NCI-H1694 (cell line): ENCODE measurements around the gene CREBBP.

Source experiments
- DNase-seq: peaks from one replicate; lab custom pipeline; 2025; lab: John Stamatoyannopoulos, UW

Gene CREBBP

DNA sequence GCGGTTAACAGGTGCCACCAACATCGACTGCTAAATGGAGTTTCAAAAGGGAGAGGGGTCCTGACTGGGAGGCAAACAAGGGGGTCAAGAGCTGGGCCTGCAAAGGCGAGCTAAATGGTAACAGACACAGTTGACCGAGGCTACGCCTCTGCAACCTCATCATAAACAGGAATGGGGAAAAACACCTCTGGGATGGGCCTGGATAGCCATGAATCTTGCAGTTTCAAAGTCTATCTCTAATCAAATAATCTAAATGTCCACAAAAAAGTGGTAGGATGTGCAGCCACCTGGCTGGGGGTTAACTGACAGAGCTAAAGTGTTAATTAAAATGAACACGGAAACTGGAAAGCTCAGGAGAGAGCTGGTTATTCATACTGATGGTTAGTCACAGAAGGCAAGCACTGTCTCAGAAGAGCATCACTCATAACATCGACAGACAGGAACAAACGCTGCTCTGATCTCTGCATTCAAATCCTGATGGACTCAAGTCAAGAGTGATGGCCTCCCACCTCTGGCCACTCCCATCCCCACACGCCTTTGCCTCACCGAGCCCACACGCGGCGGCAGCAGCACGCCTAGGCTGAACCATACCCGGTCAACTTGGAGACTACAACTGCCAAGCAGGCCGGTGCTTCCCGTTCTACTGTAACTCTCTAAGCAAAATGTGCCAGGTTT, 56.3 kb downstream of the CREBBP start:
- DNase-seq, result no peak

DNA sequence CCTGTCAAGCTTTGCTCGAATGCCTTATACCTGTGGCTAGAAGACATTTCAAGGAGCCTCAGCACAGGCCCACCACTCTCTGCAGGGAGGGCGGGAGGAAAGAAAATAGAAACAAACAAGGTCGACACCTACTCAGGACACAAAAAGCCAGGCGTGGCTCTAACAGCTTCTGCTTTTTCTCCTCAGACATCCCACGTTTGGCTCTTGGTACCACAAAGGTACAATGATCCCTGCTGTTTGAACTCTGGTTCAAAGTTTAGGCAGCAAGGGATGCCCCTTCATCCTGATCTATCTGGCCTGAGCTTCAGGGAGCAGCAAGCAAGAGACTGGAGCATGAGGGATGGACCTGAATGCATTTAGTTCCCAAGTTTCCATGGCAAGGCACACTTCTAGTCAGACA, 57.1 kb downstream of the CREBBP start:
- DNase-seq, result no peak

DNA sequence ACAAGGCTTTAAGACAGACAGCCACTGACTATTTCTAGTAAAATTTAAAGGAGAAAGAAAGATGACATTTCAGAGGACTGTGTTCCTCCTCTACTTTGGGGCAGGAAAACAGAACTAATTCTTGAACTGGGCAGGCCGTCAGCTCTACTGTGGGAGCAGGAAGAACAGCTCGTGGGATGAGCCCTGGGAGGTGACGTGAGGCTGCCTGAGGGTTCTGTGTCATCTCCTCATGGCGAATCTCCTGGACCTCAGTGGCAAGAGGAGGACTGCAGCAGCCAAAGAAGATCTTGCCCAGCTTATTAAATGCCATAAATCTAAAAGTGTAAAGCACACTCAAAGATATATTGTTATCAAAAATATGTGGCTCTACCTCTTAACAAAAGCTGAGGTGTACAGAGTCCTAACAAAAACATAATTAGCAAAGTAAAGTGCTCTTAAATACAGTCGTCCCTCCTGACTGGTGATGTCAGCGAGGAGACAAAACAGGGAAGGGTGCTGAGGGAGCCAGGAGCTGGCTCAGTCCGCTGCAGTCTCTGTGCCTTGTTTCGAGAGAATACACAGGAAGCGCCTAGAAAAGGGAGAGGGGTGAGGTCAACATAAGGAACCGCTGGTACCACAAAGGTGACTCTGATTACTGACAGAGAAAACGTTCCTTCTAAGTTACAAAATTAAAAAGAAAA, 58.0 kb downstream of the CREBBP start:
- no peak for DNase-seq

DNA sequence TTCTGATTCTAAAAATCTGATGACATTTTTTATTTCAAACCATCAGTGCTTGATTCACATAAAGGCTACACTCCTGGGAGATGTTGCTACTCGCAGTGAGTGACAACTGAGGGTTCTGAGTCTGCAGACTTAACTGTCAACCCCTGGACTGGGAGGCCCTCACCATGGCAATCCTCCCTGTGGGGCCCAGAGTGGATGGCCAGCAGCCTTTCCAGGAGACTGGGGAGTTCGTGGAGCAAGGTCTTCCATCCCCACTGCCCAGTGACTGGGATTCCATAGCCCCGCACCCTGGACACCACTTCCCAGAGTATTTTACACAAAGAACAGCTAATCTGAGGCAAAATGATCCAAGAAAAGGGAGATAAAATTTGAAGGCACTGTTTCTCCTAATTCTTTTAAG, 59.3 kb downstream of the CREBBP start:
- no peak for DNase-seq

DNA sequence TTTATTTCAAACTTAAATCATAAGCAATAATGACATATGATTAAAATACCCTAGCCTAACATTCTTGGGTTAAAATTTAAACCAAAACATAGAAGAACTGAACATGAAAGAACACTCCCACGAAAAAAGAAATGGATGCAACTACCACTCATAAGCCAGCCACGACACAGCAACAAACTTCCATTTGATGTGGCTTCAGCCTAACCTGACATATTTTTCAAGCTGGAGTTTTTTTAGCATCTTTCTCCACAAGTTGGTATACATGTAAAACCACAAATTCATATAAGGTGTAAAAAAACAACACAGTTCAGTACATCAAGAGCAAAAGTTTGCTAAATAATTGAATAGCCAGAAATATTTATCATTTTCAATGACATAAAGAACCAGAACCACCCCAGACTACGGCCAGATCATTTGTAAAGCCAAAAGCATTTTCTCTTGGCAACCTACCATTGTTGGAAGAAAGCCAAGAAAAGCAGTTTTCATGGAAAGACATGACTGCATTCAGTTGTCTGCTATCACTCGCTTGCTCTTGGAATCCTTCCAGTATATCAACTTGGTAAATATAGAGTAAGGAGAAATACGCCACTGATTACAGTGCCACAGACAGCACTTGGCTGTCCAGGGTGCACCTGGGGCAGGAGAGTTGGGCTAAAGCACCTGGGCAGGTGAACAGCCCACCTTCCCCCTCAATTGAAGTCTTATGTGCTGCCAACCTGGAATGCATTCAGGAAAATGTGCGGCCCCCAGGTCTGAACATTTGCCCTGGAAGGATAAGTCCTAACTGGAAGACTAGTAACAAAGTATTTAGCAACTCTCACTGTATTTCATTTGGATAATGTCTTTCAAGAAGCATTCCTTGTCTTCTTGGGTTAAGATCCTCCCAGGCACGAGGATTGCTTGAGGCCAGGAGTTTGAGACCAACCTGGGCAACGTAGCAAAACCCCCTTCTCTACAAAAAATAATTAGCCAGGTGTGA, 60.5 kb downstream of the CREBBP start:
- peak; percentile 84 for DNase-seq

DNA sequence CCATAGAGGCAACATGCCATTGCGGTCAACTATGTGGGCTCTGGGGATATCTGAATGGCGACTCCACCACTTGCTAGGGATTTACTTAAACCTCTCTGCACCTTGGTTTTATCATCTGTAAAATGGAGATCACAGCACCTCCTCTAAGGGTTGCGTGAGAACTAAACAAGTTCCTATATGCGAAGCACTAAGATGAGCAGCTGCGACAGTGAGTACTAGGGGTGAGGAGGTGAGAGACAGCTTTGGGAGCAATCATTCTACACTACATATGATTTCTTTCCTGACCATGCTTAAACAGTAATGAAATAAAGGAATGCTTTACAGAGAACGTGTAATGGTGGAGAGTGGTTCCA, 61.4 kb downstream of the CREBBP start:
- no peak for DNase-seq

DNA sequence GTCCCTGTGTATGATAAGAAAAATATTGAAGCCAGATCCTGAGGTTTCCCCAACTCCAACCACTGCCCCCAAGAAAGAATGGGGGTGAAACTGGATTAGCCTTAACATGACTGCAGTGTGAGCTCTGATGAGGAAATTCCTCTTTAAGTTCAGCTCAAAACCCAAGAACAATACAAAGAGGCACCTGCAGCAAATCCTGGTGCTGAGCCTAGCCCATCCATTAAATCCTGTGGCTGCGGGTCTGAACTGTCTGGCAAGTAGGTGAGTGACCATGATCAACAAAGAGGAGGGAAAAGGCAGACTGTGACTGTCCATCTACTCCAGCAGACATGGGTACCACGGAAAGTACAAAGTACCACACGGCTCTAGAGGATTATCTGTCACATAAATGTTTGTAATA, 64.2 kb downstream of the CREBBP start:
- DNase-seq, result no peak

DNA sequence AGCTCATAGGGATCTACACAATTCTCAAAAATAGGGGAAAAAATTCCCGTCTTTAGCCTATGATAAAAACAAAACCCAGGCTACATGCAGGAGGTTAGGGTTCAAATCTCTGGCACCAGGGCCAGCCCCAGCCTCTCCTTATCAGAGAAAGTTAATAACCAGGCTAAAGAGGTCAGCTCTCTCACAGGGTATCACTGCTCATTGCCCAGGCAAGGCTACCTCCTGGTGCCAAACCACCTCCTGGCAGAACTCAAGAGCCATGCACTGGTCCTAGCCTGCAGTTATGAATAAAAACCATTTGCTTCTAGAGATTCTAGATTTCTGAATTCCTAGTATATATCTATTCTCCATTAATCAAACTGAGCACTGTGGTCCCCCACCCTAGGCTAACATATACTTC, 65.8 kb downstream of the CREBBP start:
- no peak for DNase-seq

DNA sequence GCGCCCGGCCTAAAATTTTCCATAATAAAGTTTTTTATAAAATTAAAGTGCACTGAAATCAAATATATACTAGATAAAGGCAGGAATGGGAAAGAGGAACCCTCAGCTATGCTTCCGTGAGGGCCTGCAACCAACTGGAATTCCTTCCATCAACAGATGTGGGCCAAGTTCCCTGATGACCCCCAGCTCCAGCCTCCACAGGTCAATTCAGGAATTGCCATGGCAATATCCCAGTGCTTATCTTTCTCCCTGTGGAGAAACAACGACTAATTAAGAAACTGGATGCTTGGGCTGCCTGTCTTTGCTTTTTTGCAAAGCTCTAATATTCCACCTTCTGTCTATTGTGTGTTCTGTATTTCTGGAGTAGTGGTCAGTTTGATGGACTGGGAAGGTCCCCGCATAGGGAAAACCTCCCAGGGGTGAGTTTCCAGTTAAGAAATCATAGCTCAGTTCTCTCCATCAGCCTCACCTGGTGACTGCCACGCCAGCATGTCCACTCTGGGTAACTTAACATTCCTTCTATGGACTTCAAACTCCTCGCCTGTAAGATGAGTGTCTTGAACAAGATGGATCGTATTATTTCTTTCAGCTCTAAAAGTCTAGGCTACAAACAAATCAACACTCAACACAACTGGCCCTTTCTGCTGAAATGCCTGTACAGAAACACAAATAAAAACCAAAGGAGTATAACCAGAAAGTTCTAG, 67.9 kb downstream of the CREBBP start:
- no peak for DNase-seq

DNA sequence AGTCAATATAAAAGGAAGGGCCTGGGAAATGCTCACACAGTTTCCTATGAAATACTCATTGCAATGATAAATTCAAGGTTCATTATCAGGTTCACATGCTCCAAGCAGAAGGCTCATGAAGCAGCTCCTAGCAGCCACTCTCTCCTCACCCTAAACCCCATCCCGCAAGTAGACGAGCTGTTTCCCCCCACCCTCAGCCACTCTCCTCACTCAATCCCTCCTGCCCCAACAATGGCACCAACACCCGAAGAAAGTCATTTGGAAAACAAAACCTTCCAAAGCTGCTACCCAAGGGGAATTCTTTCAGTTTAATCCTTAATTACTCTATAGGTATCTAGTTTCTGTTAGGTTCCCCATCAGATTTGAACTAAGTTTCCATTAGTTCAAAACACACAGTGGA, 69.7 kb downstream of the CREBBP start:
- no peak for DNase-seq

DNA sequence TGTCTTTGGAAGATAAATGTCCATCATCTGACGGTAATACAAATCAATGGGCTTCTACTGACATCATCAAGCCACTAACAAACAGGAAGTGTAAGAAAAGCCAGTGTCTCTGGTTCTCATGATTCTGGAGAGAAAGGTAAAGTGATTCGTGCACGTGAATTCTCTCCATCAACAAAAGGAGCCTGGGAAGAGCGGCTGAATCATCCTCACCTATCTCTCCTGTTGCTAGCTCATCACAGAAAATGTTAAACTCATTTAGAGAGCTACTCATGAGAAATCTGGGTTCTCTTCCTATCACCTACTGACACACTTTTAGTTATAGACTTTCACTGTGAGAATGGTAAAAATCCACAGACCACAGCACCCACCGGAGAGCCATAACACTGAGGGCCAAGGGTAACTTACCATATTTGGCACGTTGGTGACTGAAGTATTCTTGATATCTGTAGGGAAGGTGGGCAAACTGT, 70.3 kb downstream of the CREBBP start:
- no peak for DNase-seq

DNA sequence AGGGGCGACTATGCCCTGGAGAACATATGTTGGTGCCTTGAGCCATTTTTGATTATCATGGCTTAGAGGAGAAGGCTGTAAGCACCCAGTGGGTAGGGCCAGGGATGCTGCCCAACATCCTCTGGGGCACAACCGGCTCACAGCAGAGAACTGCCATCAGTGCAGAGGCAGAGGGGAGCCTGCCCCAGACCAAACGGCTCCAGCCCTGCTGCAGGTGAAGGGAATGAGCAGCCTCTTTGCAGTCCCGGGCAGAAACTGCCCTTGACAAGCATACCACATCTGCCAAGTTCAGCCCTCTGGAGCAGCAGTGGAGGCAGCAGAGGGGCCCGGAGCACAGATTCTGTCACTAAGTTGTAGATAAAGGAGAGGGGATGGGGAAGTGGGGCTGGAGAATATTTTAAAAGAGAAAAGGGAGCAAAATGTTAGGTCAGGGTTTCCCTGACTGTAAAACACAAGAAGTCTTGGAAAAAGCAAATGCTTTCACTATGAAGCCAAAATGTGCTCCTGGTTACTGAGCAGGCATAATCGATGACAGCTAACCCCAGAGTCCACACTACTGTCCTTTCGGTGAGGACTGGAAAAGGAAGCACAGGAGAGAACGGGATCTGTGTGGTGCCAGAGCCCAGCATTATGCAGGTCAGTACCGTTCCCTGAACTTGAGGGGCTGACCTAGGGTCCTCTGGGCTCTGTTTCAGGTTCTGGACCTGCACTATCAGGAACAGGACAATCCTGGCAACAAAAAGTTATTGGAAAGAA, 72.0 kb downstream of the CREBBP start:
- DNase-seq, result no peak

DNA sequence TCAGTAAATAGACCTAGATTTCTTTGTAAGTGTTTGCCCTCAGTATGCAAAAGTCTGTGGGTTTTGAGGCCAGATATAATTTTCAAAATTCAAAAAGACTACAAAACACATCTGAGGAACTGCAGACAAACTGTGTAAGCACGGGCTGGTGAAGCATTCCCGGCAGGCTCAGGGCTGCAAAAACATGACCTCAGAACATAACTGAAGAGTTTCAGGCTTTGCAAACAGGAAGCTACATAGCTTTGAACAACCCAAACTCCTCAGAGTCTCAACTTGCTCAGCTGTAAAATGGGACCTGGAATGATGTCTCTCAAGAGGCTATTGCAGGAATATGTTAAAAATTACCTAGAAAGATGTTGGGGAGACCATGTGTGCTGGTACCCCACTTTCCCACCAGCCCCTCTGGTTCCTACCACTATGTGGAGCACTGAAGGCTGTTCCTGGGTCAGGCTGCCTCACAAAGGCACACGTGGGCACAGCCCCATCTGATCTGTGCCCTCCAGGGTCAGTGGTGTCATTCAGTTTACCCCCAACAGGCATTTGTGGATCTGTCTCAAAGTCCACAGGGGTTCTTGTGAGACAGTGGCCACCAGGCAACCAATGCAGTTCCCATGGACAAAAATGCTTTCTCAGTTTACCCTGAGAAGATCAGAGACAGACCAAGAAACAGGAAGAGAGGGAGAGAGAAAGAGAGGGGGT, 72.9 kb downstream of the CREBBP start:
- no peak for DNase-seq

DNA sequence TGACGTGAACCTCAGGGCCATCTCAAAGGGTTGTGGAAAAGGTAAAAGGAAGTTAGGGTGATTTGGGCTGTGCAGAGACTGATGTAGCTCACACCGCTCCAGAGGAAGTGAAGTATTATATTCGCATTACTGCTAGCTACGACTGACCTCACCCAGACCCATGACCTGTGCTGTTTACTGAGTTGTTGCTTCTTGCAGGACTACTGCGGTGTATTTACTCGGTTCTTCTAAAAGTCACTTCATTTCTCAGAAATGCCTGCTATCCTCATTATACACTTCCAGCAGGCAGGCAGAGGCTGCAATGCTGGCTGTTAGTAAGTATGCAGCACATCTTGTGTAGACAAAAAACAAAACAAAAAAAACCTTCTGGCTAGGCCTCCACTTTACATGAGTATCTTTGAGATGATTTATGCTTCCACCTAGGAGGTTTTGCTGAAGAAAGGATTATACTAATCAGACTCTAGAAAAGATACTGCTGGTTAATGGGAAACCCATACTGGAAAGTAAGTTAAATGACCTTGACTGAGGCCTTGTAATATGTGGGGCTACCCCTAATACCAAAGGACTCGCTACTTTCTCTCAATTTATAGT, 76.0 kb downstream of the CREBBP start:
- no peak for DNase-seq

DNA sequence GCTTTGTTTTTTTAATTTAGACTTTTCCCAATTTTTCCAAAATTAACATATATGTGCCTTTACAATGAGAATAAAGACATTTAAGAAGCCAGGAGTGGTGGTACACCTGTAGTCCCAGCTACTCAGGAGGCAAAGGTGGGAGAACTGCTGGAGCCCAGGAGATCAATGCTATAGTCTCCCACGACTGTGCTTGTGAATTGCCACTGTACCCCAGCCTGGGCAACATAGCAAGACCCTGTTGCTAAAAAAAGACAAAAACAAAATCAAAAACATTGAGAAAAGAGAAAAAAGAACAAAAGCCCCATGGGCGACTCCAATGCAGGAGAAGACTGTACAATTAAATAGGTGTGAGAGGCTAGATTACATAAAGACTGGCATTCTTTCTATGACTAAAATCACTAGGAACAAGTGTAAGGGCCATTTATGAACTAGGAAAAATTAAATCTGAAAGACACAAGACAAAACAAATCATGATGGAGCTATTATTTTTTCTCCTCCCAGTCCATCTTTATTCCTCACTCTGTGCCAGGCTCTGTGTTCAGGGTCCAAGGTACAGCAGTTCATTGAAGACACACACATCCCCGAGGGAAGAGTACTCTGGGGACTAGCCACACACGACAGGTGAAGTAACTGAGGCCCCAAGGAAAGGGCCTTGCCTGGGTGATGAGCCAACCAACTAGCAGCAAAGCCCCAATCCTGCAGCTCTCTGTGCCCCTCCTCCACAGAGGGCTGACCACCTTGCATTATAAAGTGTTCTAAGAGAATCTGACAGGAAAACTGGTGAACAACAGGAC, 79.8 kb downstream of the CREBBP start:
- DNase-seq, result no peak

DNA sequence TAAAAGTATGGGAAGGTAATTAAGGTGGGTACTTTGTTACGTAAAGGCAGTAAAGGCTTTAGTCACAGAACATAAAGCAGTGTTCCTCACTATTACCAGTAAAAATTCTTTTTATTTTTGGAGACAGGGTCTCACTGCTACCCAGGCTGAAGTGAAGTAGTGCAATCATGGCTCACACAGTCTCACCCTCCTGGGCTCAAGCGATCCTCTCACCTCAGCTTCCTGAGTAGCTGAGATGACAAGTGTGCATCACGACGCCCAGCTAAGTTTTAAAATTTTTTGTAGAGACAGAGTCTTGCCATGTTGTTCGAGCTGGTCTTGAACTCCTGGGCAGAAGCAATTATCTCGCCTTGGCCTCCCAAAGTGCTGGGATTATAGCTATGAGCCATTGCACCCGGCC, 80.5 kb downstream of the CREBBP start:
- DNase-seq, result no peak

DNA sequence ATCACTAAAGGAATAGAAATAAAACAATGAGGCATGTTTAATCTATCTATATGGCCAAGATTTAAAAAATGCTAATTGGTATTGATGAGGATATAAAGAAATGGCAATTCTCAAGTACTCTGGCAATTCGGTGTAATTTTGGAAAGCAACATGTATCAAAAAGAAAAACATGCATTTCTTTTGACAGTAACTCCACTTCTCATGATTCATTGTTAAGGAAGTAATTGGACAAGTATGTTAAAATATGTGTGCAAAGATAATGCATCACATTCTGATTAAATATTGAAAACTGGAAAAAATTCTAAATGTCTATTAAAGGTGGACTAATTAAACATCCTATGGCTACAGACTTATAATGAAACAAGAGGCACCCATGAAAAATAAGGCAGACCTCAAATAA, 81.2 kb downstream of the CREBBP start:
- no peak for DNase-seq

DNA sequence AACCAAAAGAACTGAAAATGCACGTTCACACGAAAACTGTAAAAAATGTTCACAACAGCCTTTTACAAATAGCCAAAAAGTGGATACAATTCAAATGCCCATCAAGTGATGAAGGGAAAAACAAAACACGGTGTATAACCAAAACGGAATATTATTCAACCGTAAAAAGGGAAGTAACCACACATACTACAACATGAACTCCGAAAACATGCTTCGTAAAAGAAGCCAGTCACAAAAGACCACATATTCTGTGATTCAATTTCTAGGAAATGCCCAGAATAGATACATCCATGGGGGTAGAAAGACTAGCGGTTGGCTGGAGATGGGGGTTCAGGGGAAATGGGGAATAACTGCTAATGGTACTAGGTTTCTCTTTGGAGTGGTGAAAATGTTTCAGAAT, 81.7 kb downstream of the CREBBP start:
- no peak for DNase-seq
